Measurements from ENCODE around the gene TTC9B.

DNA sequence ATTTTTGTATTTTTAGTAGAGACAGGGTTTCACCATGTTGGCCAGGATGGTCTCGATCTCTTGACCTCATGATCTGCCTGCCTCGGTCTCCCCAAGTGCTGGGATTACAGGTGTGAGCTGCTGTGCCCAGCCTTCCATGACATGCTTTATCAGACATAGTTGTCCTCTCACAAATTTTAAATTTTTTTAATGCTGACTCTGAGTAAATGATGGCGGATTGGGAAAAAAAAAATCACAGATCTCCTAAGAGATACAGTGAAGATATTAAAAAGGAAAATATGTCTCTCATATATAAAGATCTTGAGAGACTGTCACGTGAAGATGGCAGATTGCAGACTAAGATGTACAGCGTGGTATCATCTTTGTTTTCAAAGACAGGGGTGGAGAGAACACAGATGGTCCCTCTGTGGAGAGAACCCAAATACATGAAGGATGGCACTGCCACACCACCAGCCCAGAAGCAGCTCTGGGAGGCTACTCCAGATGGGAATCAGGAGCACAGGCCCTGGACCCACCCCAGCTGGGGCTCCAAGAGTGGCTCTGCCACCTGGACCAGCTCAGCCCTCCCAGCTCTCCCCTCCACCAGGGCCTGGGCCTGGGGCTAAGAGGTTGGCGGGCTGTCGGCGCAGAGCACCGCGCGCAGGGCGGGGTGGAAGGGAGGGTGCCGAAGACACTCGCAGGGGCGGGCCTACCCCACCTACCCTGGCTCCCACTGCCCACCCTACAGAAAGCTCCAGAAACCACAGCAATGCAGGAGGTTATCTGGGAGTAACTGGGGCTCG, 28.3 kb upstream of the TTC9B start:
- no peak for TF ChIP-seq CTCF (conservative IDR thresholded peaks at IDR 0.05)
- TF ChIP-seq ZFX (IDR thresholded peaks at IDR 0.05) = no peak
